ENCODE data around the gene CNRIP1.
"Not testable (repeated sequence)": the region's sequence is repeated elsewhere in the genome, so short reads cannot be mapped to it uniquely, and the experiment has no call there.

The CNRIP1 gene

DNA sequence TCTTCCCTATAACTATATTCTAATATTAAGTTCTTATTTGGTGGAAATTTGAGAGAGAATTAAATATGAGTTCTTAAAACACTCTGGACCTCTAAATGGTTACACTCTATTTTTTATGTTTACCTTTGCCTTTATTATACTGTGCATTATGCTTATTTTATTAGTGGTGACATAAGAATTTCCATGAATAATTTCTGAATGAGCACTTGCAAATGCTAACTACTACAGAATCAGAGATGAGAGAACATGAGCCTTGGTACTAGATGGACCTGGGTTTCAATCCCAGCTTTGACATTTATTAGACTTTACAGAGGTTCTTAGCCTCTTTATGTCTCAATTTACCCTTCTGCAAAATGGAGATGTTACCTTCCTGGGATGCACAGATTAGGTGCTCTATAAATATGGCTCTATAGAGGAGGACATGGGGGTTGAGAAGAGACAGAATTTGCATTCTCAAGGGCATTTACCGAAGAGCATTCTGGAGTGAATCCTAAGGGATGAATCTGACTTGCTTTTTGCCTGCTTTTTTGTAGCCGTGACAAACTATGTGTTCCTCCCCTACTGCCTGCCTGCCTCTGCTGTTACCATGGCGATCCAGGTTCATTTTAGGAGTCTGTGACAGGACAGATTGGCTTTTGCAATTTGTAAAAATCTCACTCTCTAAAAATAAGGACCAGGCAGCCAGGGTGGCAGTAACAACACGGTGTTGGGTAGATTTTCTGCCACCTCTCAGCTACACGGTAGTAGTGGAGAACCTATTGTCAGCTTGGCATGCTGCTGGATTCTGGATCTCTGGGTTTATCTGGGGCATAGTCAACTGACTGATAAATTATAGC is 20.7 kb upstream of the CNRIP1 start:
- DNase-seq (ENCODE audit: low read depth, low spot score), result no peak

- DNase-seq (ENCODE audit: low read depth, low spot score), result no peak
Observed at GRCh38 chr2:68336192-68336591, 16.4 kb upstream of the CNRIP1 start.

GRCh38 chr2:68333931-68334330 is 14.2 kb upstream of the CNRIP1 start:
- no peak for DNase-seq (ENCODE audit: low read depth, low spot score)

GRCh38 chr2:68333009-68333408 is 13.3 kb upstream of the CNRIP1 start:
- DNase-seq (ENCODE audit: low read depth, low spot score), result no peak

GRCh38 chr2:68330691-68331090 is 10.9 kb upstream of the CNRIP1 start:
- DNase-seq (ENCODE audit: low read depth, low spot score), result no peak

GRCh38 chr2:68328901-68329300 is 9.2 kb upstream of the CNRIP1 start:
- DNase-seq (ENCODE audit: low read depth, low spot score), result no peak

DNA sequence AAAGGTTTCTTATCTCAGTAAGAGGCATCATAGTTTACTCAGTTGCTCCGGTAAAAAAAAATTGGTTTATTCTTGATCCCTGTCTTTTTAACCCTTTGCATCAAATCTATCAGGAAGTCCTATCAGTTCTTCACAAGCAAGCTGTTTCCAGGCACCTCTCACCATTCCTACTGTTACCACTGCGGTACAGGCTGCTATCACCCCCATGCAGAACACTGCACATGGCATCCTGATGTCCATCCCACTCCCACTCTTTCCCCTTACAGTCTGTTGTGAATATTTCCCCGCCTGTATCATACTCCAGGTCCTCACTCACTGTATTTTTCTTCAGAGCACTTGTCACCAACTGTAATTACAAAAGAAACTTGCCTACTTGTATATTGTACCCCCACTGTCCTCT is 5.3 kb upstream of the CNRIP1 start:
- DNase-seq (ENCODE audit: low read depth, low spot score), result no peak

- DNase-seq (ENCODE audit: low read depth, low spot score), result peak; percentile 17
Observed at GRCh38 chr2:68320118-68320641, 431 bp upstream of the CNRIP1 start.

GRCh38 chr2:68318914-68319397 is 793 bp downstream of the CNRIP1 start:
- DNase-seq (ENCODE audit: low read depth, low spot score), result no peak

DNA sequence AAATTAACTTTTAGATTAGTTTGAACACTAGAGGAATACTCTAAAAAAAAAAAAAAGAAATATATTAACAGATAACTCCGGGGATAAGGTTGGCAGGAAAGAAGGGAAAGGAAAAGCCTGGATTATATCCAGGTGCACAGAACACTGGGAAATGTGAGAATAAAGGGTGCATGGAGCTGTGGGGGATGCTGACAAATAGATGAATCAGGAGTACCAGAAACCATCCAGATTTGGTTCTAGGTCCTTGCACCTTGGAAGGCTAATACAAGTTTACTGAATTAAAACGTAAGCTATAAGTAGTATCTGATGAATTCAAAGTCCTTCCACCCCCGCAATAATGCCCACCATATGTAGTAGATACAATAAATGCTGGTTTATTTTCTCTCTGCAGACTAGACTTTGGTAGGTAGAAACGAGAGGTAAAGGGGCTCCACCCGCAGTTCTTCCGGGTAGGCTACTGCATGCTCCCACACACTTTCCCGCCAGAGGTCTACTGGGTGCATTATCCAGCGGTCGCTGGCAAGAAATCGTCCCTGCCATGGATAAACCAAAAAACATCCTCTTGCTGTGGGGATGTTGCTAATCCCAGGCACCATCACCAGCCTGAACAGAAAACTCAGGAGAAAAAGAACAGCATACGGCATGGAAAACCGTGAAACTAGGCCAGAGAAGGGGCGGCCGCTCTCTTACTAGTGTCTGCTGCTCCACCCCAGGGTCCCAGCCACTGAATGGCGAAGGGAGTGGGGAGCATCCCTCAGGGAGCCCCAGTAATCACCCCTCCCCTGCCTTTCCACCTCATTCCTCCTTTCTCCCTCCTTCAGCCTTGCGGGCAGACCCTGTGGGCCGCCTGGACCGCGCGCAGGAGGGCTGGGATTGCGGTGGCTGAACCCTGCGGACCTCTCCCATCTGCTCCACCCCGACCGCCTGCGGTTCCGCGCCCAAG is 1.5 kb downstream of the CNRIP1 start:
- no peak for DNase-seq (ENCODE audit: low read depth, low spot score)

- DNase-seq (ENCODE audit: low read depth, low spot score), result no peak
Observed at GRCh38 chr2:68316111-68316510, 3.6 kb downstream of the CNRIP1 start.

GRCh38 chr2:68311033-68311432 is 8.7 kb downstream of the CNRIP1 start:
- DNase-seq (ENCODE audit: low read depth, low spot score), result no peak

GRCh38 chr2:68309426-68309825 is 10.3 kb downstream of the CNRIP1 start:
- no peak for DNase-seq (ENCODE audit: low read depth, low spot score)

DNA sequence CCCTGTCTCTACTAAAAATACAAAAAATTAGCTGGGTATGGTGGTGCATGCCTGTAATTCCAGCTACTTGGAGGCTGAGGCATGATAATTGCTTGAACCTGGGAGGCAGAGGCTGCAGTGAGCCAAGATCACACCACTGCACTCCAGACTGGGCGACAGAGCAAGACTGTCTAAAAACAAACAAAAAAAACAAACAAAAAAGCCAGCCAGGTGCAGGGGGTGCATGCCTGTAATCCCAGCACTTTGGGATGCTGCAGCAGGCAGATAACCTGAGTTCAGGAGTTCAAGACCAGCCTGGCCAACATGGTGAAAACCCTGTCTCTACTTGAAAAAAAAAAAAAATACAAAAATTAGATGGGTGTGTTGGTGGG is 15.9 kb downstream of the CNRIP1 start:
- DNase-seq (ENCODE audit: low read depth, low spot score), result not testable (repeated sequence)

GRCh38 chr2:68303033-68303901 is 16.5 kb downstream of the CNRIP1 start:
- DNase-seq (ENCODE audit: low read depth, low spot score), result no peak

GRCh38 chr2:68302281-68302875 is 17.4 kb downstream of the CNRIP1 start:
- DNase-seq (ENCODE audit: low read depth, low spot score), result no peak

- DNase-seq (ENCODE audit: low read depth, low spot score), result no peak
Observed at GRCh38 chr2:68295516-68295915, 24.2 kb downstream of the CNRIP1 start.

DNA sequence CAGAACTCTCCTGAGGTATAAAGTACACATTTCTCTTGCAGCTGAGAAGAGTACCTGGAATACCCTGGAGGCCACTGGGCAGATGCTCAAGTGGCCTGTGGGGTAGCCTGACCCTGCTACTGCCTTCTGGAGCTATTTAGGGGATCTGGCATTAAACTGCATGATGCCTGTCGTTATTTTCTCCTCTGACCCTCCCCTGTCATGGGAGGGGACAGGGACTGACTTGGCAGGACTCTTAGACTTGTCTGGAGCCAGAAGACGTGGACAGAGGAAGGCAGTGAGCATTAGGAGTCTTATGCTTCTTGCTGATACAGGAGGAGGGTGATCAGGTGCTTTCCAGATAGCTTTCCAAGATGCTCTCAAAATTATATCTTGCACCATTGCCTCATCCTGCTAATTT is 24.8 kb downstream of the CNRIP1 start:
- no peak for DNase-seq (ENCODE audit: low read depth, low spot score)

GRCh38 chr2:68294187-68294586 is 25.6 kb downstream of the CNRIP1 start:
- DNase-seq (ENCODE audit: low read depth, low spot score), result no peak

- no peak for DNase-seq (ENCODE audit: low read depth, low spot score)
Observed at GRCh38 chr2:68293755-68294154, 26.0 kb downstream of the CNRIP1 start.

DNA sequence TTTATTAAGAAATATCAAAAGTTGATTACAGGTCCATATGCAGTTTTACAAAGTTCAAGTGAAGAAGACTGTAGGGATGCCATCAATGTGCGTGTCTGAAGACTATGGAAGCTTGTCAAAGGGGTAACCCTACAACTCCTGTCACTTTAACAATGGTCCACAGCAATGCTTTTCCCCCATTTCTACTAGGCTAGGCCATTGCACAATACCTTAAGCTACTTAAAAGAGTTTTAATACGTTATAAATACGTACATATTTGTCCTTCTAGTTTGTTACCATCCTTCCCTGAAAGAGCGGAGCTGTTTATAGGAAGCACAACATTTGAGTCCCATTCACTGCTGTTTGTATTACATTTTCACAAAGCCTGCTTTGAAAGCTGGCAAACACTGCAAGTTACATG is 26.7 kb downstream of the CNRIP1 start:
- no peak for DNase-seq (ENCODE audit: low read depth, low spot score)
